Suppressor macrophage treated with lipopolysaccharide for 4 hours (primary cell): ENCODE results near the gene C3orf20.
"Not testable (repeated sequence)": the region's sequence is repeated elsewhere in the genome, so short reads cannot be mapped to it uniquely, and the experiment has no call there.

Experiments
- DNase-seq: peaks from one replicate; pipeline ENCODE4 v3.0.0-alpha.2; 2020

Gene C3orf20

GRCh38 chr3:14703128-14703750 lies 28.3 kb downstream of the C3orf20 start:
- DNase-seq, result no peak

GRCh38 chr3:14703791-14704190 lies 28.9 kb downstream of the C3orf20 start:
- no peak for DNase-seq

DNA sequence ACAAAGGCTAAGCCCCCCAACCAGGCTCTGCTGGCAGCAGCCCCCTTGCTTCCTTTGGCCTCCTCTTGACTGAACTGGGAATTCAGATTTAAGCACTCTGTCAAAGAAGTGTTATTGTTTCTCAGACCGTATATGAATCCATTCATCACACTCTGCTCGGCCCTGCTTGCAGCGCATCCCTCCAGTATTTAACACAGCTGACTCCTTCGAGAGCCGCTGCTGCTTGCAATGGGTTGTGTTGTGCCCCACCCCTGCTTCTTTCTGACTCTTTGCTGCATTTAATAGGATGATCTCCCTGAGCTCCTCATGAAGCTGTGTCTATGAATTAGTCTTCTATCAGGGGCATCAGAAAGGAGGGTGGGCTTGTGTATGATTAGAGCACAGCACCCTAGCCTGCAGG lies 31.2 kb downstream of the C3orf20 start:
- DNase-seq, result no peak

DNA sequence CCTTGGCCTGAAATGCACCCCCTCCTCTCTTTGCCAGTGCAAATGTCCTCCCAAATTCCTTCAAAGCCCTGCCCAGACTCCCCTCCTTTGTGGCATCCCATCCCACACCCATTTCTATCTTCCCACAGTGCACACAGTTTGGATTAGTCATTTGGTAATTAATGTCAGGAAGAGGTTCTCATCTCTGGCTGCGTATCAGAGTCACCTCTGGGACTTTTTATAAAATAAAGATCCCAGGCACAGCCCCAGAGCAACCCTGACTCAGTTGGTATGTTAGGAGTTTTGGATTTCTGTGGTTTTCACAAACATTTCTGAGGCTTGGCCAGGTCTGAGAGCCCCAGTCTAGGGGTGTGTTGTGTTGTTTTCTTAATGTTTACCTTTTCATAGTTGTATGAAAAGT lies 41.6 kb downstream of the C3orf20 start:
- no peak for DNase-seq

DNA sequence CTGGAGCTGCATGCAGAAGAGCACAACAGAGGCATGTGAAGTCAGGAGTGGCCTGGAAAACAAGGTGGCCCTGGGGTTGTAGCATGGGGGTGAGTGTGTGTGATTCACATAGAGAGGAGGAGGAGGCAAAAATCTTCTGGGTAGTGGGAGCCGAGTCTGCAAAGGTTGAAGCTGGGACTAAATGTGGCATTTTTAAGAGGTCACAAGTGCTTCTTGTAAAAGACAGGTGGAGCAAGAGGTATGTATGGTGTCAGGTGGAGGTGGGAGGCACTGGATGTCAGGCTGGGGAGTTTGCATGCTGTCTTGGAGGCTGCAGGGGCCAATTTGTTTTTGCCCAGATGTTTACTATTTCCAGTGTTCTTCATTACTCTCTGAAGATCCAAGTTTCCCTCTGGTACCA lies 42.4 kb downstream of the C3orf20 start:
- DNase-seq, result no peak

DNA sequence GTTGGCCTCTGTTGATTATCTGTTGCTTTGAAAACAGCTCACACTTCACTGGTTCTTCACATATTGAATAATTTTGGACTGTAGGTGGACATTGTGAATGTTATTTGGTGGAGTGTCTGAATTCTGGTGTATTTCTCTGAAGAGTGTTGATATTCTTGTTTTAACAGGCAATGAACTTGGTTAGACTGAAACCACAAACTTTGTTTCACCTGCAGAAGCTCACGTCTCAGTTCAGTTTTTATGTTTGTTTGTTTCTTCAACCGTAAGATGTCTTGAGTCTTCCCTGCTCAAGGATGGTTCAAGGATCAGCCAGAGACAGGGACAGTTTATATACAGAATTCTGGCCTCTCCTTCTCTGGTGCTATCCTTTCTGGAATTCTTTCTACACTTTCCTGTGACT lies 43.6 kb downstream of the C3orf20 start:
- DNase-seq, result no peak

- no peak for DNase-seq
Measured at GRCh38 chr3:14719006-14719405, 44.1 kb downstream of the C3orf20 start.

DNA sequence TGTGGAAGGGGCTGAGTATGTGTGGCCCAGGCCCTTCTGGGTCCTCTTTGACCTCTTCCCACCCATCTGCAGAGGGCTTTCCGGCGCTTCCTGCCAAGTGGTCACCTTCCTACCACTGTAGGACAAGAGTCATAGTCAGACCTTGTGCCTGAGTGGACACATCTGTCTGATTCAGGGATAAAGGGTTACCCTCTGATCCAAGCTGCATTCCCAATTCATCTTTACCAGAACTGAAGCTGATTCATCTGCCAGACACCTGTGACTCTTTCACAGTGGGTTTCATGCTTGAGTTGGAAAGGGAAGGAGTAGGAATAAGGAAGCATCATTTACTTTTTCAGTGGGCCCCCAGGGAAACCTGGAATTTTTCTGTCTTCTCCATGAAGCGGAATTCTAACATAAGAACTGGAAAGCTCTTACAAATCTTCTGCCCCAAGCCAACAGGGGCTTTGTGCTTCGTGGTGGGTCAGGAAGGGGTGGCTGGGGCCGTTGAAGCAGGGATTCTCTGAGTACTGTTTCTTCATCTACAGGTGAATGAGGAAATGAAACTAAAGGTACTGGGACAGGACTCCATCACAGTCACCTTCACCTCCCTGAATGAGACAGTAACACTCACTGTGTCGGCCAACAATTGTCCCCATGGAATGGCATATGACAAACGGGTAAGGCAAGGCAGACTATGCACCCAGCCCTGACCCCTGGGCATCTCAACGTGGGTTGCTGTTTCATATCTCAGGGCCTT lies 46.4 kb downstream of the C3orf20 start:
- no peak for DNase-seq

GRCh38 chr3:14725013-14725412 lies 50.1 kb downstream of the C3orf20 start:
- no peak for DNase-seq

DNA sequence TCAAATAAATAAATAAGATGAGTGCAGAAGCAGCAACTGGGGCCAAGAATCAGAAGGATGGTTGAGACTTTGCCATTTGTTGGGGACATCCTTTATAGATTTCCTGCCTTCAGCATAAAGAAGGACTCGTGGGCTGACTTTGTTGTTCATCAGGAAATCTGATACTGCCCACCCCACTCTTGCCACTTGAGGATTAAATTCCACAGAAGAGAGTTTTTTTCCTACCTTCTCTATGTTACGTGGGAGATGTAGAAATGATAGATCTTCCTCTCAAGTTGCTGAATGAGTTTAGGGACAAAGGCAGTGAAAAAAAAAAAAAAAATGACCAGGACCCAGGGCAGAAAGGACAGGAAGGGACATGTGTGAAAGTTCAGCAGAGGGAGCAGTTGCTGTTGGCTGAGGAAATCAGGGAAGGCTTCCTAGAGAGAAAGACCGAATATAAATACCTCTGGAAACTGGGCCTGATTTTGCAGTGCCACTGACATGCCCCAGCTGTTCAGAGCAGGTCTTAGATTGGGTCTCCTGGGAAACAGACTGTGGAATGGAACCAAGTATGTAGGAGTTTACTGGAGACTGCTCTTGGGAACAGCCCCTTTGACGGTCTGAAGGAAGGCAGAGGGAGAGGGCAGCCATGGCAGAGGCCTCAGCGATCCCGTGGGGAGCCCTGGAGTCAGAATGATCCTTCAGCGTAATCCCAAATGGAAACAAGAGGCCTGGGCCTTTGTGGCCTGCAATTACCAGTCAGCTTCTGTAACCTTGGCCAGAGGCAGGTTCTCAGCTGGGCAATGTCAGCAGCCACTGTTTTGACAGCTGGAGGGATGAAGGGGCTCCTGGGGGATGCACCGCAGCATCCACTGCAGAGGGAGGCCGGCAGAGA lies 50.9 kb downstream of the C3orf20 start:
- DNase-seq, result no peak

DNA sequence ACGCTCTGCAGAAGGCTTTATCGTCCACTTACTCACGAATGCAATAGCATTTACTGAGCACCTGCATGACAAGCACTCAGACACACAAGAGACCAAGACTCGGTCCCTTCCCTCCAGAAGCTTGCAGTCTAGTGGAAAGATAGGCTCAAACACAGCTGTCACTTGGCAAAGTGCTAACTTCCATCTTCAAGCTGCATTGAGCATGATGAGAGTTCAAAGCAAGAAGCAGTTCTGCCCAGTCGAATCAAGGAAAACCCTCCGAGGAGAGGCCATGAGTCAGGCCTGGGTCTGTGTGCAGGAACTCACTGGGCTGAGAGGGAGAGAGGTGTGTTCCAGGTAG lies 51.5 kb downstream of the C3orf20 start:
- no peak for DNase-seq

DNA sequence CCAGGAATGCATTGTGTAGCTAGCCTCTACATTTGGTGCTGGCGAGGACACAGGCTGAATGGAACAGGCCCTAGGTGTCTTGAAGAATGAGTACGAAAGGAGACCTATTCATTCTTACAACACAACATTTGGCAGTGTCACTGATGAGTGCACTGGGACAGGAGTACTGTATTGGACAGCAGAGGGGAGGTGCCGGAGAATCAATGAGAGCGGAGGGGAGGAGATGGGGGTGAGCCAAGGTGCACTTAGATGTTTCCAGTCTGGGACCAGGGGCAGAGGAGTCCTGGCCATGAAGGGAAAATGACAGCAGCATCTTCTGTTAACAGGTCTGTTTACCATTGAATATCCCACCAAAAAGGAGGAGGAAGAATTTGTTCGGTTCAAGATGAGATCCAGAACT lies 53.2 kb downstream of the C3orf20 start:
- DNase-seq, result no peak

- no peak for DNase-seq
Measured at GRCh38 chr3:14730703-14731382, 55.9 kb downstream of the C3orf20 start.

DNA sequence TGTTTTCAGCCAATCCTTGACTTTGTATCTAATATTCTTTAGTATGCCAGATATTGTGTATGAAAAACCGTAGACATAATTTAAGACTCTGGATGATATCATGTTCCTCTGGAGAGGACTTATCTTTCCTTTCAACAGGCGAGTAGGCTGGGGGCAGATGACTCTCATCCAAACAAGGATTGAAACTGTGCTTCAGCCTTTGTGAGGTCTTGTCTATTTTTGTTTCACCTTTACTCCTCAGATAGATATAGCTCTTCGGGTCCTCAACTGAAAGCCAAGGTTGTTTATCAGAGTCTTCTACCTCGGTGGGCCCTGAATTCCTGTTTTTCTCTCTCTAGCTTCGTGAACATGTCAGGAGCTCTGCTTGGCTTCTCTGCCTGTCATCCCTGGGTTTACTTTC lies 66.0 kb downstream of the C3orf20 start:
- DNase-seq, result no peak

GRCh38 chr3:14741510-14741909 lies 66.6 kb downstream of the C3orf20 start:
- DNase-seq, result no peak

DNA sequence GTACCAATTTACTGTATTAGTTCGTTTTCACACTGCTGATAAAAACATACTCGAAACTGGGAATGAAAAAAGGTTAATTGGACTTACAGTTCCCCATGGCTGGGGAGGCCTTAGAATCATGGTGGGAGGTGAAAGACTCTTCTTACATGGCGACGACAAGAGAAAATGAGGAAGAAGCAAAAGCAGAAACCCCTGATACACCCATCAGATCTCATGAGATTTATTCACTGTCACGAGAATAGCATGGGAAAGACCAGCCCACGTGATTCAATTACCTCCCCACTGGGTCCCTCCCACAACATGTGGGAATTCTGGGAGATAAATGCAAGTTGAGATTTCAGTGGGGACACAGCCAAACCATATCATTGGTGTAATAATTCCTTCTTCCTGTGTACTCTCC lies 69.6 kb downstream of the C3orf20 start:
- DNase-seq, result peak; percentile 6

DNA sequence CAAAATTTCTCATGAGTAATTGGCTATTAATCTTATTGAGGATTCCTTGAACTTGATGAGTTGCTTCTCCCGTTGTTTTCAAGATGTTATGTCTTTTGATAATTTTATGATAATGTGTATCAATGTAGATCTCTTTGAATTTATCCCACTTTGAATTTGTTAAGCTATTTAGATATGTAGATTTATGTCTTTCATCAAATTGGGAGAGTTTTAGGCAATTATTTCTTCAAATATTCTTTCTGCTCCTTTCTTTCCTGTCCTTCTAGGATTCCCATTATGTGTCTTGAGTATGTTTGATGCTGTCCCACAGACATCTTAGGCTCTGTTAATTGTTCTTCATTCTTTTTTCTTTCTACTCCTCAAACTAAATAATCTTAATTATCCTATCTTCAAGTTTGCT lies 75.7 kb downstream of the C3orf20 start:
- DNase-seq, result no peak

DNA sequence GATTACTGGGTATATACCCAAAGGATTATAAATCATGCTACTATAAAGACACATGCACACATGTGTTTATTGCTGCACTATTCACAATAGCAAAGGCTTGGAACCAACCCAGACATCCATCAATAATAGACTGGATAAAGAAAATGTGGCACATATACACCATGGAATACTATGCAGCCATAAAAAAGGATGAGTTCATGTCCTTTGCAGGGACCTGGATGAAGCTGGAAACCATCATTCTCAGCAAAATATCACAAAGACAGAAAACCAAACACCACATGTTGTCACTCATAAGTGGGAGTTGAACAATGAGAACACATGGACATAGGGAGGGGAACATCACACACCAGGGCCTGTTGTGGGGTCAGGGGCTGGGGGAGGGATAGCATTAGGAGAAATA lies 78.0 kb downstream of the C3orf20 start:
- not testable (repeated sequence) for DNase-seq

DNA sequence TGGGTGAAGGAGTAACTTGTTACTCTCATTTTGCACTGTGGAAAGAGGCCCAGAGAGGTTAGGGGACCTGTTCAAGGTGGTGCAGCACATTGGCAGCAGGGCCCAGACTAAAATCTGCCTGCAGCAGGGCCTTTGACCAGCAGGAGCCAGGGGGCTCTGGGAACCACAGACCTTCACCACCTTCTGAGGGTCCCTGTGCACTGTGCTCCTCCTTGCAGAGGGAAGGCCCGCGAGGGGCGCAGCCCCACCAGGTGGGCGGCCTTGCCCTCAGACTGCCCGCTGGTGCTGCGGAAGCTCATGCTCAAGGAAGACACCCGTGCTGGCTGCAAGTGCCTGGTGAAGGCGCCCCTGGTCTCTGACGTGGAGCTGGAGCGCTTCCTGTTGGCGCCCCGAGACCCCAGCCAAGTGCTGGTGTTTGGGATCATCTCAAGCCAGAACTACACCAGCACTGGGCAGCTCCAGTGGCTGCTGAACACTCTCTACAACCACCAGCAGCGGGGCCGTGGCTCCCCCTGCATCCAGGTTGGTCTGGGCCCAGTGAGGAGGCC lies 82.3 kb downstream of the C3orf20 start:
- no peak for DNase-seq

GRCh38 chr3:14758297-14758696 lies 83.4 kb downstream of the C3orf20 start:
- no peak for DNase-seq

- DNase-seq, result no peak
Measured at GRCh38 chr3:14758959-14759358, 84.0 kb downstream of the C3orf20 start.

DNA sequence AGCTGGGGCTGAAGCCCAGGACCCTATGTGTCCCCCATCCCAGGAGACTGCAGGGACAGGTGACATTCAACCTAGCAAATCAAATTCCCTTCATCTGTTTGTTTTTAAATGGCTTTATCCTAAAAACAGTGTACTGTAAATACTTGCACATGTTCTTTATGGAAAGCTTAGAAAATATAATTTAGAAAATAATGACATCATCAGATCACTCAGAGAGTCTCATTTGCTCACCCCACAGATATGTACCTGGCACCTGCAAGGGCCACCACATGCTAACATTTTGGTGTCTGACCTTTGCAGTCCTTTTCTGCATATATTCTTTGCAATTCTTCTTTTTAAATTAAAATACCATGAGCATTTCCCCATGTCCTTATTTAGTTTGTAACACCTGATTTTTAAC lies 85.2 kb downstream of the C3orf20 start:
- no peak for DNase-seq

GRCh38 chr3:14761121-14761672 lies 86.3 kb downstream of the C3orf20 start:
- no peak for DNase-seq
